ENCODE measurements around the gene RUNX2. TPM values are rescaled to one million over a fixed set of nuclear protein-coding genes. Genes with fewer than 3 reads are reported as not detected.

The RUNX2 gene
- total and polyA plus RNA-seq, 12 donors: 0.20 to 3.0 (median 1.6) TPM

GRCh38 chr6:45486736-45487135, 158.6 kb downstream of the RUNX2 start:
- Histone ChIP-seq H3K9me3 (no peaks in the 10 kb centered on the region), H3K36me3 (no peaks in the 10 kb centered on the region), H3K4me1 (peaks cover 0 to 14% (median 0%) of the 10 kb centered on the region in 9 donors), H3K4me3 (no peak overlapping the region), H3K27ac (no peak overlapping the region), H3K27me3 (no peaks in the 10 kb centered on the region)
- WGBS, 2 donors: 86 to 89% methylated on average over 4 of the region's 4 CpGs
- ATAC-seq (no peak), DNase-seq (no peak)
- TF ChIP-seq CTCF (IDR thresholded peaks at IDR 0.05): no peak
- intact Hi-C loops (cut with DNase I): loop anchor here in 1 of 10 donors (2.0 kb wide), 1 partner anchor 16 kb away; no protein-coding TSS in a partner anchor

DNA sequence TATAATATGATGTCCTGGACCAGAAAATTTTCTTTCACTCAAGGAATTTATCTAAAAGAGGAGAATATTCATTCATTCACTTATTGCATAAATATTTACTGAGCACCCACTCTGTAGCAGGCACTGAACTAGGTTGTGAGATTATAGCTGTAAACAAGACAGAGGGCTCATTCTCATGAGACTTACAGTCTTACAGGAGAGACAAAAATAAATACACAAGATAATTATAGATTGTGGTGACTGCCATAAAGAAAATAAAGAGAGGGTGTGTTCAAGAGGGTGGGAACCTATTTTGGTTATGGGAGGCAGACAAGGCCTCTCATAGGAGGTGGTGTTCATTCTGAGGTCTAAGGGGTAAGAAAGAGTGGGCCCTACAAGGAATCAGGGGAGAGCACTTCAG, 159.5 kb downstream of the RUNX2 start:
- no peak for DNase-seq
- intact Hi-C loops (cut with DNase I): loop anchor here in 1 of 10 donors (2.0 kb wide), 1 partner anchor 15 kb away; no protein-coding TSS in a partner anchor

GRCh38 chr6:45488269-45488668, 160.1 kb downstream of the RUNX2 start:
- ATAC-seq: no peak
- no peak for TF ChIP-seq CTCF (IDR thresholded peaks at IDR 0.05)
- H3K27me3 ChIP-seq: no peaks in the 10 kb centered on the region

More for the DNA sequence above, 159.5 kb downstream of the RUNX2 start:
- no peak for ATAC-seq
- no peak for TF ChIP-seq CTCF (IDR thresholded peaks at IDR 0.05)
- Histone ChIP-seq H3K36me3 (no peaks in the 10 kb centered on the region), H3K4me3 (no peak overlapping the region), H3K27ac (no peak overlapping the region), H3K27me3 (no peaks in the 10 kb centered on the region), H3K4me1 (peaks cover 0 to 14% (median 0%) of the 10 kb centered on the region in 9 donors), H3K9me3 (no peaks in the 10 kb centered on the region)

DNA sequence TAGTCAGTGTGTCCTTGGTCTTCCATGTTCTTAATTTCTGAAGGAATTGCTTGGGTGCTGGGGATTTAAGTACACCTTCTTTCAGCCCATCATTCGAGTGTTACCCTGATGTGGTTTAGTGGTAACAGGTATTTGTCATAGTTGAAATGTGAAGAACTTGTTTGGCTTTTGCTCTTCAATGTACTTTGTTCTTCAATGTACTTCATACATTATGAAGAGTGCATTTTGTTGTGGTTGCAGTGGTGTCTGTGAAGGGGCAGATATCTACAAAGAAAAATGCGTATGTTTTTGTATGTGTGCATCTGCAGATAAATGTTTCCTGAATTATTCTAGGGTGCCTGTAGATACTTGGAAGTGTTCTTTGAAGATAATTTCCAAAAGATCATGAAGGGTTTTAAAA, 160.8 kb downstream of the RUNX2 start:
- no peak overlapping the region for H3K4me3 ChIP-seq
- peaks cover 0 to 14% (median 0%) of the 10 kb centered on the region in 9 donors for H3K4me1 ChIP-seq
- TF ChIP-seq CTCF (IDR thresholded peaks at IDR 0.05): no peak
- ATAC-seq: no peak
- H3K9me3 ChIP-seq: no peaks in the 10 kb centered on the region
- no peaks in the 10 kb centered on the region for H3K27me3 ChIP-seq
- no peaks in the 10 kb centered on the region for H3K36me3 ChIP-seq
- intact Hi-C loops (cut with DNase I): no loop called here
- H3K27ac ChIP-seq: no peak overlapping the region
- no peak for DNase-seq
- WGBS, 2 donors: 93 to 95% methylated on average over 2 of the region's 2 CpGs

More at GRCh38 chr6:45488269-45488668, 160.1 kb downstream of the RUNX2 start:
- H3K9me3 ChIP-seq: no peaks in the 10 kb centered on the region
- no peak overlapping the region for H3K4me3 ChIP-seq
- intact Hi-C loops (cut with DNase I): no loop called here
- H3K4me1 ChIP-seq: peaks cover 0 to 14% (median 0%) of the 10 kb centered on the region in 9 donors
- no peaks in the 10 kb centered on the region for H3K36me3 ChIP-seq
- no peak overlapping the region for H3K27ac ChIP-seq
- no peak for DNase-seq
